ENCODE results near the gene GALNT13. TPM values are rescaled to one million over a fixed set of nuclear protein-coding genes. Genes with fewer than 3 reads are reported as not detected.

GALNT13 gene
- polyA plus RNA-seq, 3 donors = not detected

DNA sequence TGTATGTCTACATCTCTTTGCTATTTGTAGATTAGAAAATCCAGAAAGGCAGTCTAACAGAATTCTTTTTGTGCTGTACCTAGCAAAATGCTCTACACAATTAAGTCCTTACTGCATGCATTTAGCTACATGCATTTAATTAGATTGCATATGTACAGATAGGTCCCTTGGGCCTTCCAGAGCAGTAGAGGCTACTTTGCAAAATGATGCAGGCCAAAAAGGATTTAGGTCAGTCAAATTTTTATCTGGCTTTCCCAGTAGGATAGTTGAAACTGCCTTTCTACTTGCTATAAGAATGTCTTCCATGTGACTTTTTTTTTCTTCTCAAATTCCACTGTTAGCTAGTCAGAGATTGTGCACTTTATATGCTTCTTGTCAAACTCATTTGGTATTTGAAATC lies 19.3 kb downstream of the GALNT13 start:
- H3K9ac ChIP-seq (ENCODE audit: insufficient read depth, low read length, poor library complexity, severe bottlenecking) = no peak overlapping the region
- no peak for DNase-seq
- H3K79me2 ChIP-seq (ENCODE audit: insufficient read depth, low read length) = no peaks in the 10 kb centered on the region
- no peaks in the 10 kb centered on the region for H4K20me1 ChIP-seq (ENCODE audit: insufficient read depth, low read length)
- no peak overlapping the region for H3K4me3 ChIP-seq (replicated peaks in 1 of 3; ENCODE audit: low read depth in 2 of 3, low read length in 3 of 3)
- H3K27me3 ChIP-seq (ENCODE audit: control insufficient read depth in 2 of 2, insufficient read depth in 2 of 2, low read length in 2 of 2) = no peaks in the 10 kb centered on the region
- H3K9me3 ChIP-seq (replicated peaks in 1 of 2; ENCODE audit: control insufficient read depth in 1 of 2, insufficient read depth in 1 of 2, low read length in 2 of 2) = no peaks in the 10 kb centered on the region
- no peak overlapping the region for H2AFZ ChIP-seq (ENCODE audit: insufficient read depth, low read depth, low read length, poor library complexity, severe bottlenecking)
- TF ChIP-seq, protein P1, sequence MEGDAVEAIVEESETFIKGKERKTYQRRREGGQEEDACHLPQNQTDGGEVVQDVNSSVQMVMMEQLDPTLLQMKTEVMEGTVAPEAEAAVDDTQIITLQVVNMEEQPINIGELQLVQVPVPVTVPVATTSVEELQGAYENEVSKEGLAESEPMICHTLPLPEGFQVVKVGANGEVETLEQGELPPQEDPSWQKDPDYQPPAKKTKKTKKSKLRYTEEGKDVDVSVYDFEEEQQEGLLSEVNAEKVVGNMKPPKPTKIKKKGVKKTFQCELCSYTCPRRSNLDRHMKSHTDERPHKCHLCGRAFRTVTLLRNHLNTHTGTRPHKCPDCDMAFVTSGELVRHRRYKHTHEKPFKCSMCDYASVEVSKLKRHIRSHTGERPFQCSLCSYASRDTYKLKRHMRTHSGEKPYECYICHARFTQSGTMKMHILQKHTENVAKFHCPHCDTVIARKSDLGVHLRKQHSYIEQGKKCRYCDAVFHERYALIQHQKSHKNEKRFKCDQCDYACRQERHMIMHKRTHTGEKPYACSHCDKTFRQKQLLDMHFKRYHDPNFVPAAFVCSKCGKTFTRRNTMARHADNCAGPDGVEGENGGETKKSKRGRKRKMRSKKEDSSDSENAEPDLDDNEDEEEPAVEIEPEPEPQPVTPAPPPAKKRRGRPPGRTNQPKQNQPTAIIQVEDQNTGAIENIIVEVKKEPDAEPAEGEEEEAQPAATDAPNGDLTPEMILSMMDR (IDR thresholded peaks at IDR 0.05) = no peak
- H3K4me2 ChIP-seq (replicated peaks; ENCODE audit: extremely low read depth, low read length, poor library complexity, severe bottlenecking) = no peak overlapping the region
- no peaks in the 10 kb centered on the region for H3K36me3 ChIP-seq (replicated peaks in 1 of 2; ENCODE audit: control insufficient read depth in 1 of 2, insufficient read depth in 2 of 2, low read length in 2 of 2)
- intact Hi-C loops (cut with micrococcal nuclease) = no loop called here
- no peaks in the 10 kb centered on the region for H3K36me3 Mint-ChIP-seq
- H3K27me3 Mint-ChIP-seq (ENCODE audit: low read depth in 3 of 3) = no peaks in the 10 kb centered on the region
- no peaks in the 10 kb centered on the region for H3K4me1 Mint-ChIP-seq
- no peak overlapping the region for H3K27ac ChIP-seq (ENCODE audit: low read depth in 1 of 2, low read length in 2 of 2)
- H3K4me1 ChIP-seq (ENCODE audit: control insufficient read depth in 1 of 2, insufficient read depth in 2 of 2, low read length in 2 of 2) = no peaks in the 10 kb centered on the region
- H3K9me3 Mint-ChIP-seq = peaks cover 0 to 5% (median 0%) of the 10 kb centered on the region in 7 donors
- H3K4me3 Mint-ChIP-seq = no peak overlapping the region
- H3K27ac Mint-ChIP-seq = no peak overlapping the region

- intact Hi-C loops (cut with micrococcal nuclease) = no loop called here
- H3K36me3 Mint-ChIP-seq = no peaks in the 10 kb centered on the region
Measured at GRCh38 chr2:153912798-153913396, 41.2 kb downstream of the GALNT13 start.

More at GRCh38 chr2:153912798-153913396, 41.2 kb downstream of the GALNT13 start:
- H3K9me3 ChIP-seq (replicated peaks in 1 of 2; ENCODE audit: control insufficient read depth in 1 of 2, insufficient read depth in 1 of 2, low read length in 2 of 2) = peaks cover 13 to 16% of the 10 kb centered on the region in 2 donors
- WGBS (ENCODE audit: insufficient coverage) = 83% methylated on average over 2 of the region's 3 CpGs
- no peaks in the 10 kb centered on the region for H4K20me1 ChIP-seq (ENCODE audit: insufficient read depth, low read length)
- Mint-ChIP-seq H3K4me1 (no peaks in the 10 kb centered on the region), H3K27me3 (ENCODE audit: low read depth in 3 of 3) (no peaks in the 10 kb centered on the region), H3K9me3 (peaks cover 3 to 22% (median 13%) of the 10 kb centered on the region in 7 donors), H3K27ac (no peak overlapping the region), H3K4me3 (no peak overlapping the region)
- H3K79me2 ChIP-seq (ENCODE audit: insufficient read depth, low read length) = no peaks in the 10 kb centered on the region
- no peak overlapping the region for H3K4me2 ChIP-seq (replicated peaks; ENCODE audit: extremely low read depth, low read length, poor library complexity, severe bottlenecking)
- H3K27me3 ChIP-seq (ENCODE audit: control insufficient read depth in 2 of 2, insufficient read depth in 2 of 2, low read length in 2 of 2) = no peaks in the 10 kb centered on the region
- DNase-seq = no peak
- no peak overlapping the region for H3K4me3 ChIP-seq (replicated peaks in 1 of 3; ENCODE audit: low read depth in 2 of 3, low read length in 3 of 3)
- H3K4me1 ChIP-seq (ENCODE audit: control insufficient read depth in 1 of 2, insufficient read depth in 2 of 2, low read length in 2 of 2) = no peaks in the 10 kb centered on the region
- H3K9ac ChIP-seq (ENCODE audit: insufficient read depth, low read length, poor library complexity, severe bottlenecking) = no peak overlapping the region
- TF ChIP-seq, protein P1 (IDR thresholded peaks at IDR 0.05) = no peak
- no peak overlapping the region for H3K27ac ChIP-seq (ENCODE audit: low read depth in 1 of 2, low read length in 2 of 2)
- H3K36me3 ChIP-seq (replicated peaks in 1 of 2; ENCODE audit: control insufficient read depth in 1 of 2, insufficient read depth in 2 of 2, low read length in 2 of 2) = no peaks in the 10 kb centered on the region
- H2AFZ ChIP-seq (ENCODE audit: insufficient read depth, low read depth, low read length, poor library complexity, severe bottlenecking) = no peak overlapping the region

Measured in CD14-positive monocyte (primary cell).